Transverse colon (tissue), 3 donors: ENCODE data around the gene TIE1.

ENCODE experiments used
- CTCF ChIP-seq, 5 experiments: fragments of 200-600 bp in 3 of 5; fragments of 450-650 bp in 2 of 5; sonication (generic) in 3 of 5; IDR thresholded peaks; 1 replicate in 2 of 5; 2 replicates in 3 of 5; pipeline ENCODE4 v1.5.1; 2016 to 2017; ENCODE audit warnings: antibody characterized with exemption in 5 of 5, inconsistent platforms in 3 of 5, mild to moderate bottlenecking in 2 of 5, moderate library complexity in 1 of 5
- POLR2A ChIP-seq: fragments of 450-650 bp; IDR thresholded peaks from one replicate; pipeline ENCODE4 v1.6.1; 2016; ENCODE audit warnings: antibody characterized with exemption, mild to moderate bottlenecking, moderate library complexity

- TF ChIP-seq CTCF (IDR thresholded peaks at IDR 0.05) (no peak), POLR2A (no peak)
Observed at GRCh38 chr1:43253173-43253572, 47.6 kb upstream of the TIE1 start.
